Prostate gland (tissue), 2 donors: Measurements from ENCODE around the gene KCNJ15. TPM values are rescaled to one million over a fixed set of nuclear protein-coding genes. Genes with fewer than 3 reads are reported as not detected.

Experiments
- DNase-seq: peaks from one replicate; pipeline ENCODE4 v3.0.0-alpha.2; 2019; ENCODE audit warnings: low spot score
- H3K27ac ChIP-seq, 2 donors: fragments of 200-600 bp; sonication (generic); 2 replicates each; pipeline ENCODE4 v1.5.1; 2017 to 2019
- H3K27me3 ChIP-seq: fragments of 200-600 bp; sonication (generic); replicated peaks from 2 replicates; pipeline ENCODE4 v1.5.1; 2019; ENCODE audit not compliant: insufficient read depth
- H3K36me3 ChIP-seq, 2 donors: fragments of 200-600 bp; sonication (generic); 1 replicate in 1 of 2; 2 replicates in 1 of 2; pipeline versions ENCODE4 v1.5.1 to v1.8.1; 2017 to 2019
- H3K4me1 ChIP-seq: fragments of 200-600 bp; sonication (generic); replicated peaks from 2 replicates; pipeline ENCODE4 v1.5.1; 2019
- H3K4me3 ChIP-seq, 2 donors: fragments of 200-600 bp; sonication (generic); 2 replicates each; pipeline ENCODE4 v1.5.1; 2017 to 2019
- H3K9me3 ChIP-seq: fragments of 200-600 bp; sonication (generic); 2 replicates; pipeline ENCODE4 v1.5.1; 2017
- POLR2A ChIP-seq: fragments of 450-650 bp; IDR thresholded peaks from one replicate; pipeline ENCODE4 v1.6.1; 2016; ENCODE audit warnings: antibody characterized with exemption, mild to moderate bottlenecking
- POLR2AphosphoS5 ChIP-seq: sonication (generic); formaldehyde crosslinking; IDR thresholded peaks from one replicate; pipeline ENCODE4 v1.6.1; 2017; ENCODE audit warnings: antibody characterized with exemption
- WGBS: methylation state at CpG from one replicate; pipeline ENCODE4 v1.1.5; 2018; 5-methylcytosine and 5-hydroxymethylcytosine counted together
- intact Hi-C: fragments of 100-400 bp; cut with DNase I; formaldehyde crosslinking; loops from one replicate; pipeline ENCODE4 v1.14.2; 2022
- total RNA-seq, 2 donors: library from RNA; depleted of rRNA; stranded (reverse); fragments of >200 nt; gene quantifications; one replicate each; pipeline ENCODE4 v1.1.0, GENCODE V29; 2016
- TF ChIP-seq, protein P1 (sequence below), 4 experiments: fragments of 200-600 bp in 2 of 4; fragments of 450-650 bp in 2 of 4; sonication (generic) in 2 of 4; IDR thresholded peaks; 1 replicate in 3 of 4; 2 replicates in 1 of 4; pipeline ENCODE4 v1.5.1; 2016 to 2019; ENCODE audit warnings: antibody characterized with exemption in 4 of 4, mild to moderate bottlenecking in 2 of 4, moderate library complexity in 2 of 4

KCNJ15 gene
- total RNA-seq, 2 donors from 2014 or later = 4.5 to 5.6 TPM

DNA sequence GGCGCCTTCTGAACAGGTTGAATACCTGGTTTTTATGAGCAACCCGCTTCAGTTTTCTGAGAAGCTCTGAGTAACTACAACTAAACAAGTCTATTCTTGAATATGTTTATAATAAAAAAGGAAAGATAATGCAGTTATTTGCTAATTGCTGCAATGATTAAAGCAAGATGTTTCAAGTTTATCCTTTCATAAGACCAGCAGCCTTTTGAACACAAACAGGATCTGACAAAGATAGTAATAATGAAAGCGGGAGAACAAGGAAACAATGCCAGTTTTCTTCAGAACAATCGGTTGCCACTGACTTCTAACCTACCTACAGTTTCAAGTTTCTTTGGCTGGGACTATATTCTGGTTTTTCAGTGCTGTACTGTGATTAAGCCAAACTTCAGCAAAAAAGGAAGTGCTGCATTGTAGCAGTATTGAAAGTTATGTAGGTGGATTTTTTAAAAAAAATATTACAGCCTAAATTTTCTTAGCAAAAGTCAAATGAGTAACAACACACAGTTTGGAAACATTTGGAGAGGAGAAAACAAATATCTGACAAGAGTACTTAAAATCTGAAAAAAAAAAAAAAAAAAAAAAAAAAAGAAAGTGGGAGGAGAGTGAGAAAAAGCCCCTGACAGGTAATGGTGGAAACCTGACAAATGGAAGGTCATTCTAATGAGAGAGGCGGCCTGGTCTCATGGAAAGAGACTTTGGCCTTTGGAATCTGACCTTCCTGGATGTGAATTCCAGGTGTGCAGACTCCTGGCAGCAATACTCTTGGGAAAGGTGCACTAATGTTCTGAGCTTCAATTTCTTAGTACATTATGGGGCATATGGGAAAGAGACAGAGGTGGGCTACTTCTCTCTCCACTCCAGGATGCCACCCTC is 11.4 kb downstream of the KCNJ15 start:
- TF ChIP-seq POLR2A = no peak
- TF ChIP-seq, protein P1, sequence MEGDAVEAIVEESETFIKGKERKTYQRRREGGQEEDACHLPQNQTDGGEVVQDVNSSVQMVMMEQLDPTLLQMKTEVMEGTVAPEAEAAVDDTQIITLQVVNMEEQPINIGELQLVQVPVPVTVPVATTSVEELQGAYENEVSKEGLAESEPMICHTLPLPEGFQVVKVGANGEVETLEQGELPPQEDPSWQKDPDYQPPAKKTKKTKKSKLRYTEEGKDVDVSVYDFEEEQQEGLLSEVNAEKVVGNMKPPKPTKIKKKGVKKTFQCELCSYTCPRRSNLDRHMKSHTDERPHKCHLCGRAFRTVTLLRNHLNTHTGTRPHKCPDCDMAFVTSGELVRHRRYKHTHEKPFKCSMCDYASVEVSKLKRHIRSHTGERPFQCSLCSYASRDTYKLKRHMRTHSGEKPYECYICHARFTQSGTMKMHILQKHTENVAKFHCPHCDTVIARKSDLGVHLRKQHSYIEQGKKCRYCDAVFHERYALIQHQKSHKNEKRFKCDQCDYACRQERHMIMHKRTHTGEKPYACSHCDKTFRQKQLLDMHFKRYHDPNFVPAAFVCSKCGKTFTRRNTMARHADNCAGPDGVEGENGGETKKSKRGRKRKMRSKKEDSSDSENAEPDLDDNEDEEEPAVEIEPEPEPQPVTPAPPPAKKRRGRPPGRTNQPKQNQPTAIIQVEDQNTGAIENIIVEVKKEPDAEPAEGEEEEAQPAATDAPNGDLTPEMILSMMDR (IDR thresholded peaks at IDR 0.05) = no peak
- TF ChIP-seq POLR2AphosphoS5 = peak; percentile 71
- Histone ChIP-seq H3K36me3 (no peaks in the 10 kb centered on the region), H3K4me3 (no peak overlapping the region), H3K27ac (peak overlapping the region; percentile 34 to 41), H3K4me1 (peaks cover 2% of the 10 kb centered on the region), H3K9me3 (no peaks in the 10 kb centered on the region), H3K27me3 (no peaks in the 10 kb centered on the region)
- DNase-seq = peak; percentile 43
- intact Hi-C loops = no loop called here
- 30% methylated on average over 5 of the region's 5 CpGs for WGBS

DNA sequence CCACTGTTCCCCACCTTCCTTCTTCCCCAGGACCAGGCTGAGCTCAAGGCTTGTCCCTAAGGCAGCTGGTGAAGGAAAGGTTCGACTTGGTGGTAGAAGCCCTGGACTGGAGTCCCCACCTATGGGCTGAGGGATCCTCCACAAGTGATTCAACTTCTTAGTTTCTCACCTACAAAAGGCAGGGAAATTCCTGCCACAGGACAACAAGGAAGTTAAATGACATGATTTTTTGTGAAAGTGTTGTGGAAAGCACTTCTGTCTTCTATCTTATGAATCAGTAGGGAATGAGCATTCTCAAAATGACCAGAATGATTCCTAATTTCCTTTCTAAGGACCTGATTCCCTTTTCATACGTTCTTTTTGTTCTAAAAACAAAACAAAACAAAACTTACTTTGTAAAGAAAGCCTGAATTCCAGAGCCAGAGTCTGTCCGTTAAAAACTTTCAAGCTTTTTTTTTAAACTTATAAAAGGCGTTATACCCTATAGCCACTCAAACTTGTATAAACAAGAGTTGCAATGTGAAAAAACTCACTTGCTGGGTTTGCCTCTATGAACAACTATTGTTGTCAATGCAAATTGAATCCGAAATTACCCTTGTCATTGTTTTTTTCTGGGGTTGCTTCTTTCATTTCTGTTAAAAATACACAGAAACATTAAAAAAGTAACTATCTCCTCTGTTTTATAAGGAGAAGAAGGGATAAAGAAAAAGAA is 12.2 kb downstream of the KCNJ15 start:
- TF ChIP-seq POLR2A = no peak
- TF ChIP-seq, protein P1 (IDR thresholded peaks at IDR 0.05) = no peak
- no peak for TF ChIP-seq POLR2AphosphoS5
- peak overlapping the region; percentile 12 to 41 for H3K27ac ChIP-seq
- H3K9me3 ChIP-seq = no peaks in the 10 kb centered on the region
- H3K4me3 ChIP-seq = no peak overlapping the region
- peaks cover 2% of the 10 kb centered on the region for H3K4me1 ChIP-seq
- H3K36me3 ChIP-seq = no peaks in the 10 kb centered on the region
- WGBS = 34% methylated on average over 5 of the region's 5 CpGs
- DNase-seq = no peak
- H3K27me3 ChIP-seq = no peaks in the 10 kb centered on the region
- intact Hi-C loops = no loop called here

DNA sequence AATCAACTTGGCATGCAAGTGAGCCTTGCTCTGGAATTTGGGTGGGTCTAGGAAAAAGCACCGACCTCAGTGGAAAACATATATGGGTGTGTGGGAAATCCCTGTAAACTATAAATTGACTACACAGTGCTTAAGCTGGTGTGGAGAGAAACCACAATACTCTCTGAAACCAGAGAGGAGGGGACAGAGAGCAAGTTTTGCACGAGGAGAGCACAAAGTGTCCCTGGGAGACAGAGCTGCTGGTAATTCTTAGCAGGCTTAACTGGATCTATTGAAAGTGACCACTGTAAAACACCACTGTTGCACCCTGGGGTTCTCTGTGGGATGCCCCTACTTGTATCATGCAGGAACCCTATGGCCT is 12.8 kb downstream of the KCNJ15 start:
- no peak for DNase-seq
- H3K9me3 ChIP-seq = no peaks in the 10 kb centered on the region
- peaks cover 2% of the 10 kb centered on the region for H3K4me1 ChIP-seq
- no peak overlapping the region for H3K27ac ChIP-seq
- 12% methylated on average over 2 of the region's 2 CpGs for WGBS
- intact Hi-C loops = no loop called here
- no peaks in the 10 kb centered on the region for H3K27me3 ChIP-seq
- H3K4me3 ChIP-seq = no peak overlapping the region
- H3K36me3 ChIP-seq = no peaks in the 10 kb centered on the region
- TF ChIP-seq POLR2AphosphoS5 = no peak
- TF ChIP-seq, protein P1 (IDR thresholded peaks at IDR 0.05) = no peak
- TF ChIP-seq POLR2A = no peak

DNA sequence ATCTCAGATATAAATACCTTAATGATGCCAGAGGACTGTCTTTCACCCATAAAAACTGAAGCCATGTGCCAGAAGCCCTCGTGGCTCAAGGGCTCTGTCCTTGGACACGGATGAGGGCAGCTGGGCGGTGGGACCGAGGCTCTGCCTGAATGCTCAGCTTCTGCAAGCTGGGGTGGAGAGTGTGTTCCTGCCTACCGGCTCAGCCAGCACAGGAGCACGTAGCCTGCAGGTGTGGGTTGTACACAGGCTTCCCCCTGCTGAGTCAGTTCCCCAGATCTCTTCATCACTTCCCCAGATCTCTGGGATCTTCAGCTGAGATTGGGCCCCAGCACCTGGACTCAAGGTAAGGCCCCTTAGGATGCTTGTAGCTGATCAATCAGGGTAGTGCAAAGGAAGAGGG is 15.4 kb downstream of the KCNJ15 start:
- H3K27ac ChIP-seq = no peak overlapping the region
- WGBS = 29% methylated on average over 6 of the region's 6 CpGs
- no peak for TF ChIP-seq POLR2AphosphoS5
- TF ChIP-seq, protein P1 (IDR thresholded peaks at IDR 0.05) = no peak
- TF ChIP-seq POLR2A = no peak

More for the DNA sequence above, 15.4 kb downstream of the KCNJ15 start:
- no peak for DNase-seq
- intact Hi-C loops = no loop called here
- Histone ChIP-seq H3K9me3 (peaks cover 3% of the 10 kb centered on the region), H3K27me3 (no peaks in the 10 kb centered on the region), H3K36me3 (no peaks in the 10 kb centered on the region), H3K4me3 (no peak overlapping the region), H3K4me1 (peaks cover 2% of the 10 kb centered on the region)
